HG02610 (cell line): ENCODE results near the gene CCAR1.
"Not testable (repeated sequence)": the region's sequence is repeated elsewhere in the genome, so short reads cannot be mapped to it uniquely, and the experiment has no call there.

Source experiments
- ATAC-seq: cut with Tn5 transposase; IDR thresholded peaks from one replicate; pipeline ENCODE4 v1.9.1; 2021; ENCODE audit warnings: mild to moderate bottlenecking, moderate library complexity; ENCODE audit not compliant: unreplicated experiment

Gene CCAR1, protein sequence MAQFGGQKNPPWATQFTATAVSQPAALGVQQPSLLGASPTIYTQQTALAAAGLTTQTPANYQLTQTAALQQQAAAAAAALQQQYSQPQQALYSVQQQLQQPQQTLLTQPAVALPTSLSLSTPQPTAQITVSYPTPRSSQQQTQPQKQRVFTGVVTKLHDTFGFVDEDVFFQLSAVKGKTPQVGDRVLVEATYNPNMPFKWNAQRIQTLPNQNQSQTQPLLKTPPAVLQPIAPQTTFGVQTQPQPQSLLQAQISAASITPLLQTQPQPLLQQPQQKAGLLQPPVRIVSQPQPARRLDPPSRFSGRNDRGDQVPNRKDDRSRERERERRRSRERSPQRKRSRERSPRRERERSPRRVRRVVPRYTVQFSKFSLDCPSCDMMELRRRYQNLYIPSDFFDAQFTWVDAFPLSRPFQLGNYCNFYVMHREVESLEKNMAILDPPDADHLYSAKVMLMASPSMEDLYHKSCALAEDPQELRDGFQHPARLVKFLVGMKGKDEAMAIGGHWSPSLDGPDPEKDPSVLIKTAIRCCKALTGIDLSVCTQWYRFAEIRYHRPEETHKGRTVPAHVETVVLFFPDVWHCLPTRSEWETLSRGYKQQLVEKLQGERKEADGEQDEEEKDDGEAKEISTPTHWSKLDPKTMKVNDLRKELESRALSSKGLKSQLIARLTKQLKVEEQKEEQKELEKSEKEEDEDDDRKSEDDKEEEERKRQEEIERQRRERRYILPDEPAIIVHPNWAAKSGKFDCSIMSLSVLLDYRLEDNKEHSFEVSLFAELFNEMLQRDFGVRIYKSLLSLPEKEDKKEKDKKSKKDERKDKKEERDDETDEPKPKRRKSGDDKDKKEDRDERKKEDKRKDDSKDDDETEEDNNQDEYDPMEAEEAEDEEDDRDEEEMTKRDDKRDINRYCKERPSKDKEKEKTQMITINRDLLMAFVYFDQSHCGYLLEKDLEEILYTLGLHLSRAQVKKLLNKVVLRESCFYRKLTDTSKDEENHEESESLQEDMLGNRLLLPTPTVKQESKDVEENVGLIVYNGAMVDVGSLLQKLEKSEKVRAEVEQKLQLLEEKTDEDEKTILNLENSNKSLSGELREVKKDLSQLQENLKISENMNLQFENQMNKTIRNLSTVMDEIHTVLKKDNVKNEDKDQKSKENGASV

GRCh38 chr10:68720793-68721672 lies at the start of gene CCAR1:
TSS of gene CCAR1 (plus strand) at chr10:68721239. CDS start at chr10:68722505, 1,266 bp downstream.
- ATAC-seq: peak; percentile 99

- ATAC-seq: no peak
Measured at GRCh38 chr10:68684413-68684812, 36.6 kb upstream of the CCAR1 start.

GRCh38 chr10:68696018-68696417 lies 25.0 kb upstream of the CCAR1 start:
- no peak for ATAC-seq

DNA sequence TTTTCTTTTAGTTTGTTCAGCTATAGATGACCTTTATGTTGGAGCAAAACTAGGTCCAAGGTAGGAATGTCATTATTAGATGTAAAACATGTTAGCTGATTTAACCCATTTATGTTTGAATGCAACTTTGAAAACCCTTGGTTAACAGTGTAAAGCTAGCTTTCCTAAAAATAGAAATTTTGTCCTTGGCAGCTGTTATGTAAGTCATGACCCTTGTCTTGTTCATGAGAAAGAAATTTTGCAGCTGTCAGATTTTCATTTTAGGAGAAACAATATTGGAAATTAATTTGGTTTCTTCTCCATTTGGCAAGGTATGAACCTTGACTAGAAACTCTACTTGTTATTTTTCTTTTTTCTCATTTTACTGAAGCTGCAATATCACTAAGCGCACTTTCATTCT lies 23.9 kb upstream of the CCAR1 start:
- no peak for ATAC-seq

- ATAC-seq: no peak
Measured at GRCh38 chr10:68700197-68700596, 20.8 kb upstream of the CCAR1 start.

- no peak for ATAC-seq
Measured at GRCh38 chr10:68705548-68705947, 15.5 kb upstream of the CCAR1 start.

DNA sequence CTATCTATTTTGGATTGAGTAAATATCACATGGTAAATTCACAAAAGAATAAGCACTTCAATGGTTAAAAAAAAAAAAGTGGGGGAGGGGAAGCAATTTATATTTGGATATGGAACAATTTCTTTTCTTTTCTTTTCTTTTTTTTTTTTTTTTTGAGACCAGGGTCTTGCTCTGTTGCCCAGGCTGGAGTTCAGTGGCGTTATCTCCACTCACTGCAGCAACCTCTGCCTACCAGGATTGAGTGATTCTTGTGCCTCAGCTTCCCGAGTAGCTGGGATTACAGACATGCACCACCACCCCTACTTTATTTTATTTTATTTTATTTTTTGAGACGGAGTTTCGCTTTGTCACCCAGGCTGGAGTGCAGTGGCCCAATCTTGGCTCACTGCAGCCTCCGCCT lies 12.1 kb upstream of the CCAR1 start:
- not testable (repeated sequence) for ATAC-seq

- not testable (repeated sequence) for ATAC-seq
Measured at GRCh38 chr10:68713065-68713464, 8.0 kb upstream of the CCAR1 start.

DNA sequence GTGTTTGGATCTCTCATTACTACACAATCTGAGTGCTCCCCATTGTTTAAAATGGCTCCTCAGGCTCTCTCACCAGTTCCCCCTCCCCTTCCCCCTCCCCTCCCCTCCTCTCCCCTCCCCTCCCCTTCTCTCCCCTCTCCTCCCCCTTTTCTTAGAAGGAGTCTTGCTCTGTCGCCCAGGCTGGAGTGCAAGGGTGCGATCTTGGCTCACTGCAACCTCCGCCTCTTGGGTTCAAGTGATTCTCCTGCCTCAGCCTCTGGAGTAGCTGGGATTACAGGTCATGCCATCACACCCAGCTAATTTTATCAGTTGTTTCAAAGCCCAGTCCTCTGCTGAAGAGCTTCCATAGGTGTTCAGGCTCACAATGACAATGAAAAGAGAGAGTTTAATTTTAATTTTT lies 3.6 kb upstream of the CCAR1 start:
- ATAC-seq: no peak

GRCh38 chr10:68721673-68722335 lies 765 bp downstream of the CCAR1 start:
- peak; percentile 14 for ATAC-seq

- ATAC-seq: no peak
Measured at GRCh38 chr10:68725016-68725415, 4.0 kb downstream of the CCAR1 start.

DNA sequence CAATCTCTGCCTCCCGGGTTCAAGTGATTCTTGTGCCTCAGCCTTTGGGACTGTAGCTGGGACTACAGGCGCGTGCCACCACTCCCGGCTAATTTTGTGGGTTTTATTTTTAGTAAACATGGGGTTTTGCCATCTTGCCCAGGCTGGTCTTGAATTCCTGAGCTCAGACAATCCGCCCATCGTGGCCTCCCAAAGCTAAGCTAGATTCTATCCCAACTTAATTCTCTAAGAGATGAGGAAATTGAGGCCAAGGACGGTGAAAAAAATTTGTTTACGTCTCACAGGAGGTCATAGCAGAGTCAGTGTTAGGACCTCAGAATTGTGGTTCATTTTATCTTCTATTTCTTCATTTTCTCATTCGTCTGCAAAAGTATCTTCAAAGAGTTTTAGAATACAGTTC lies 6.1 kb downstream of the CCAR1 start:
- no peak for ATAC-seq

DNA sequence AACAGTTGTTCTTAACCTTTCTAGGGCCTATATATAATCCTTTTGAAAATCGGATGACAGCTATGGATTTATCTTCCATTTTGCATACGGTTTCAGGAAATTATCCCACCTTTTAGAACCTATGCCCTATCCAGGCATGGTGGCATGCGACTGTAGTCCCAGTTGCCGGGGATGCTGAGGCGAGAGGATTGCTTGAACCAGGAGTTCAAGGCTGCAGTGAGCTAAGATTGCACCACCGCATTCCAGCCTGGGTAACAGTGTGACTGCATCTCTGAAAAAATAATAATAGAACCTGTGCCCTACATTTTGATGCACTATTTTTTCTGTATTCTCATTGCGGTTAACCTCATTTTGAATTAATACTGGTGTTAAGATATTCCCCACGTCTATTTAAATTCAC lies 11.6 kb downstream of the CCAR1 start:
- no peak for ATAC-seq

- no peak for ATAC-seq
Measured at GRCh38 chr10:68734349-68734748, 13.3 kb downstream of the CCAR1 start.

DNA sequence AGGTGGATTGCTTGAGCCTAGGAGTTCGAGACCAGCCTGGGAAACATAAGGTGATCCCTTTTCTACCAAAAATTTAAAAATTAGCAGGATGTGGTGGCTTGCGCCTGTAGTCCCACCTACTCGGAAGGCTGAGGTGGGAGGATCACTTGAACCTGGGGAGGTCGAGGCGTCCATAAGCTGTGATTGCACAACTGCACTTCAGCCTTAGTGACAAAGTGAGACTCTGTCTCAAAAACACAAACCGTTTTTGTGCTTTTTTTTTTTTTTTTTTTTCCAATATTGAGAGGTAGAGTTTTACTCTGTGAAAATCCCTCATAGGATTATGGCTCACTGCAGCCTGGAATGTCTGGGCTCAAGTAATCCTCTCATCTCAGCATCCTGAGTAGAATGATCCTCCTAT lies 14.1 kb downstream of the CCAR1 start:
- no peak for ATAC-seq

DNA sequence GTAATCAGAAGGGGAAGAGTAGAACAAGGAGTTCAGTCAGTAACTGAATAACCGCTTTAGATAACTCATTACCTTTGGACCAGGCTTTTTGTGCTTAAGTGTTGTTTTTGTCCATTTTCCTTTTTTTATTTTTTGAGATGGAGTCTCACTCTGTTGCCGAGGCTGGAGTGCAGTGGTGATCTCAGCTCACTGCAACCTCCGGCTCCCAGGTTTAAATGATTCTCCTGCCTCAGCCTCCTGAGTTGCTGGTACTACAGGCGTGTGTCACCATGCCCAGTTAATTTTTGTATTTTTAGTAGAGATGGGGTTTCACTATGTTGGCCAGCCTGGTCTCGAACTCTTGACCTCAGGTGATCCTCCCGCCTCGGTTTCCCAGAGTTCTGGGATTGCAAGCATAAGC lies 14.7 kb downstream of the CCAR1 start:
- ATAC-seq: not testable (repeated sequence)

DNA sequence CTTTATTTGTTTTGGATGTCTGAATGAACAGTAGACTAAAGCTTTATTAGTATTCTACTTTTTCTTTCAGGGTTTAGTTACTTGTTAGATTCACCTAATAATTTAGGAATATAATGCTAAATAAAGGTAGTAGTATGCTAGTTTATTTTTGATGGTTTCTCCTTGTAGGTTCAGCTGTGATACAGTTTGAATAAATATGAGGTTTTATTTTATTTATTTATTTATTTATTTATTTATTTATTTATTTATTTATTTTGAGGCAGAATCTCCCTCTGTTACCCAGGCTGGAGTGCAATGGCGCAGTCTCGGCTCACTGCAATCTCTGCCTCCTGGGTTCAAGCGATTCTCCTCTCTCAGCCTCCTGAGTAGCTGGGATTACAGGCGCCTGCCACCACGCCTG lies 19.6 kb downstream of the CCAR1 start:
- not testable (repeated sequence) for ATAC-seq

DNA sequence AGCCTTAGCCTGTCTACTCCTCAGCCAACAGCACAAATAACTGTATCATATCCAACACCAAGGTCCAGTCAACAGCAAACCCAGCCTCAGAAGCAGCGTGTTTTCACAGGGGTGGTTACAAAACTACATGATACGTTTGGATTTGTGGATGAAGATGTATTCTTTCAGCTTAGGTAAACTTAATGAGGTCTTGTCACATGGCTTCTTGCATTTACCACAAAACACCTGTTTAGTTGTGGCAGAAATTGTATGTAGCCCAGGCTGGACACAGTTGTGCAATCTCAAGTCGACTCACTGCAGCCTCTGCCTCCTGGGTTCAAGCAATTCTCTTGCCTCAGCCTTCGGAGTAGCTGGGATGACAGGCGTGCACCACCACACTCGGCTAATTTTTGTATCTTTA lies 21.4 kb downstream of the CCAR1 start:
- no peak for ATAC-seq

DNA sequence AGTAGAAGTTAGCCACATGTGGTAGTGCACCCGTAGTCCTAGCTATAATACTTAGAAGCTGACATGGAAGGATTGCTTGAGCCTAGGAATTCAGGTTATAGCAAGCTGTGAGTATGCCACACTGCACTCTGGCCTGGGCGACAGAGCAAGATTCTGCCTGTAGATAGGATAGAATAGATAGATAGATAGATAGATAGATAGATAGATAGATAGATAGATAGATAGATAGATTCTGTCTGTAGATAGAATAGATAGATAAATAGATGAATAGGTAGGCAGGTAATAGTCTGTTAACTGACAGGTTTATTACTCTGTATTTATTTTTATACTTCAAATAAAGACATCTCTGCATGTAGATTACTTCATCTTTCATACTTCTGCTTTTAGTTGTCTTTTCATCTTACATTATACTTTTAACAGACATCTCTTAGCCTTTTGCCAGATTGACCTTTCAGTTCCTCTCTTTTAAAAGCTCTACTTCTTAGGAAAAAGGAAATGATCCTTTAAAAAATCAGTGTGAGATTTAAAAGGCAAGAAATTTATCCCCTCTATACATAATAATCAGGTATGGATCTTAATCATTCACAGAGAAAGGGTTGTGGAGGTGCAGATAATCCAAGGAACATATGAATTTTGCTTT lies 31.8 kb downstream of the CCAR1 start:
- ATAC-seq: no peak
